Stomach (tissue), 4 donors: ENCODE measurements around the gene SCFD2.

Source experiments
- EP300 ChIP-seq: sonication (generic); formaldehyde crosslinking; IDR thresholded peaks from one replicate; pipeline ENCODE4 v1.6.1; 2017; ENCODE audit warnings: antibody characterized with exemption
- POLR2A ChIP-seq, 4 donors: fragments of 450-650 bp; IDR thresholded peaks; one replicate each; pipeline ENCODE4 v1.6.1; 2016; ENCODE audit warnings: antibody characterized with exemption in 4 of 4, control low read depth in 2 of 4, mild to moderate bottlenecking in 1 of 4, moderate library complexity in 1 of 4
- POLR2AphosphoS5 ChIP-seq, 3 donors: sonication (generic); formaldehyde crosslinking; IDR thresholded peaks; one replicate each; pipeline ENCODE4 v1.6.1; 2016; ENCODE audit warnings: antibody characterized with exemption in 3 of 3
- TF ChIP-seq, protein P1 (sequence below), 7 experiments: fragments of 450-650 bp in 4 of 7; fragments of 200-600 bp in 3 of 7; sonication (generic) in 3 of 7; IDR thresholded peaks; one replicate each; pipeline ENCODE4 v1.5.1; 2016 to 2019; ENCODE audit warnings: antibody characterized with exemption in 7 of 7, control low read depth in 2 of 7, mild to moderate bottlenecking in 1 of 7

DNA sequence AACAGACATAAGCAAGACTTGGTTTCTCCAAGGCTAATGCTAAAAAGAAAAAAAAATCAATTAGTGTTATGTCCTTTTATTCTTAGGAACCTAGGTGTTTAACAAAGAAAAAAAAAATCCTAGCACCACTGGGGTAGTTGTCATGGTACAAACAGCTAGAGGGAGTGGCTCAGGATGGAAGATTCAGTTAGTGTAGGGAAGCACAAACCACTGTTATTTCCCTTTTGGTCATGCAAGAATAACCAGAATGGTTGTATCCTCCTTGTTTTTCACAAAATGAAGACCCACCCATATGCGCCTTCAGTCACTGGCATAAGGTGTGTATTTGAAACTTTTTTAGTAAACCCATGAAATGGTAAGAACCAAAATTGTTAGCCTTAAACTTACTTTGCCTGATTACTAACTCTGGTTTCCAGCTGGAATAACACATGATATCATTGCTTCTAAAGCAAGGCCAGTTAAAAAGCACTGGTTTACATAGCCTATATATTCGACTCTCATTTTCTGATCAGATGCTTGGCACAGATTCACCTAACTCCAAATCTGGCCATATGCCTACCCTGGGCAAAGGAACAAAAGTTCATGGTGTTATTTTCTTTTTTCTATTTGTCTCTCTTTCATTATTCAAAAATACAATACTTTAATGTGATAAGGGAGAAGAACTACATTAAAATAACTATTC is 132.6 kb downstream of the SCFD2 start:
- TF ChIP-seq POLR2AphosphoS5 (IDR thresholded peaks at IDR 0.05): no peak
- TF ChIP-seq, protein P1, sequence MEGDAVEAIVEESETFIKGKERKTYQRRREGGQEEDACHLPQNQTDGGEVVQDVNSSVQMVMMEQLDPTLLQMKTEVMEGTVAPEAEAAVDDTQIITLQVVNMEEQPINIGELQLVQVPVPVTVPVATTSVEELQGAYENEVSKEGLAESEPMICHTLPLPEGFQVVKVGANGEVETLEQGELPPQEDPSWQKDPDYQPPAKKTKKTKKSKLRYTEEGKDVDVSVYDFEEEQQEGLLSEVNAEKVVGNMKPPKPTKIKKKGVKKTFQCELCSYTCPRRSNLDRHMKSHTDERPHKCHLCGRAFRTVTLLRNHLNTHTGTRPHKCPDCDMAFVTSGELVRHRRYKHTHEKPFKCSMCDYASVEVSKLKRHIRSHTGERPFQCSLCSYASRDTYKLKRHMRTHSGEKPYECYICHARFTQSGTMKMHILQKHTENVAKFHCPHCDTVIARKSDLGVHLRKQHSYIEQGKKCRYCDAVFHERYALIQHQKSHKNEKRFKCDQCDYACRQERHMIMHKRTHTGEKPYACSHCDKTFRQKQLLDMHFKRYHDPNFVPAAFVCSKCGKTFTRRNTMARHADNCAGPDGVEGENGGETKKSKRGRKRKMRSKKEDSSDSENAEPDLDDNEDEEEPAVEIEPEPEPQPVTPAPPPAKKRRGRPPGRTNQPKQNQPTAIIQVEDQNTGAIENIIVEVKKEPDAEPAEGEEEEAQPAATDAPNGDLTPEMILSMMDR (IDR thresholded peaks at IDR 0.05): no peak
- no peak for TF ChIP-seq POLR2A (IDR thresholded peaks at IDR 0.05)
- TF ChIP-seq EP300: no peak
